Lower lobe of right lung (tissue), 2 donors: ENCODE data around the gene AFAP1. TPM values are rescaled to one million over a fixed set of nuclear protein-coding genes. Genes with fewer than 3 reads are reported as not detected.

Source experiments
- ATAC-seq, 2 donors: fragments of 200-7000 bp; cut with Tn5 transposase; one replicate each; pipeline ENCODE4 v1.9.1; 2020 to 2022; ENCODE audit warnings: mild to moderate bottlenecking in 2 of 2, moderate library complexity in 2 of 2
- DNase-seq: peaks from one replicate; pipeline ENCODE4 v3.0.0-alpha.2; 2020
- H3K27ac ChIP-seq: fragments of 200-600 bp; one replicate; pipeline ENCODE4 v1.8.0; 2022
- H3K27me3 ChIP-seq: fragments of 200-600 bp; one replicate; pipeline ENCODE4 v1.8.0; 2022; ENCODE audit warnings: low read depth
- H3K36me3 ChIP-seq: fragments of 200-600 bp; one replicate; pipeline ENCODE4 v1.8.0; 2022; ENCODE audit warnings: mild to moderate bottlenecking
- H3K4me1 ChIP-seq: fragments of 200-600 bp; one replicate; pipeline ENCODE4 v1.8.0; 2022
- H3K4me3 ChIP-seq: fragments of 200-600 bp; one replicate; pipeline ENCODE4 v1.8.0; 2022; ENCODE audit warnings: mild to moderate bottlenecking
- H3K9me3 ChIP-seq: fragments of 200-600 bp; one replicate; pipeline ENCODE4 v1.8.0; 2022
- intact Hi-C: fragments of 100-400 bp; cut with DNase I; formaldehyde crosslinking; loops from one replicate; pipeline ENCODE4 v1.11.0; 2022
- total RNA-seq: library from RNA; stranded (reverse); fragmentation: NEBNext Ultra II Directional; extraction: Animal tissue kit (Norgen Biotek cat#: 25700); gene quantifications from one replicate; pipeline ENCODE4 v1.2.1, GENCODE V29; 2021
- TF ChIP-seq, protein P1 (sequence below): fragments of 200-600 bp; IDR thresholded peaks from one replicate; pipeline ENCODE4 v1.8.0; 2022; ENCODE audit warnings: antibody characterized with exemption, mild to moderate bottlenecking
- donor health status: DM: no; HTN: yes; CAD: no; lungs with severe emphysema.

Gene AFAP1
- total RNA-seq, 1 donor from 2014 or later, result 21.0 TPM

DNA sequence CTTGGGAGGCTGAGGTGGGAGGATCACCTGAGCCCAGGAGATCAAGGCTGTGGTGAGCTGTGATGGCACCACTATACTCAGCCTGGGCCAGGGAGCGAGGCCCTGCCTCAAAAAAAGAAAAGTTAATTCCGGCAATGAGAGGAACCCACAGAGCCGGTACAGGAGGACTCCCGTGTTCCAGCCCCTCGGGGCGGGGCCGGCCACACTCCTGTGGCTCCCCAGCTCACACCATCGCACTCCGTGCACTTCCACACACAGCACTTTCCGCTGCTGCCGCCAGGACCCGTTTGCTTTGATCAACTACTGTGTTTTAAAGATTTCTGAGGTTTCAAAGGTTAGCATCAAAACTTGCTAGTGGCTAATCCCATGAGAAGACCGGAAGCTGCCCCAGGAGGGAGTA lies 171.7 kb downstream of the AFAP1 start:
- Histone ChIP-seq H3K4me3 (no peak overlapping the region), H3K9me3 (no peaks in the 10 kb centered on the region), H3K36me3 (peaks cover 73% of the 10 kb centered on the region), H3K4me1 (no peaks in the 10 kb centered on the region), H3K27me3 (no peaks in the 10 kb centered on the region), H3K27ac (no peak overlapping the region)
- intact Hi-C loops, result no loop called here
- DNase-seq (no peak), ATAC-seq (no peak)
- TF ChIP-seq, protein P1, sequence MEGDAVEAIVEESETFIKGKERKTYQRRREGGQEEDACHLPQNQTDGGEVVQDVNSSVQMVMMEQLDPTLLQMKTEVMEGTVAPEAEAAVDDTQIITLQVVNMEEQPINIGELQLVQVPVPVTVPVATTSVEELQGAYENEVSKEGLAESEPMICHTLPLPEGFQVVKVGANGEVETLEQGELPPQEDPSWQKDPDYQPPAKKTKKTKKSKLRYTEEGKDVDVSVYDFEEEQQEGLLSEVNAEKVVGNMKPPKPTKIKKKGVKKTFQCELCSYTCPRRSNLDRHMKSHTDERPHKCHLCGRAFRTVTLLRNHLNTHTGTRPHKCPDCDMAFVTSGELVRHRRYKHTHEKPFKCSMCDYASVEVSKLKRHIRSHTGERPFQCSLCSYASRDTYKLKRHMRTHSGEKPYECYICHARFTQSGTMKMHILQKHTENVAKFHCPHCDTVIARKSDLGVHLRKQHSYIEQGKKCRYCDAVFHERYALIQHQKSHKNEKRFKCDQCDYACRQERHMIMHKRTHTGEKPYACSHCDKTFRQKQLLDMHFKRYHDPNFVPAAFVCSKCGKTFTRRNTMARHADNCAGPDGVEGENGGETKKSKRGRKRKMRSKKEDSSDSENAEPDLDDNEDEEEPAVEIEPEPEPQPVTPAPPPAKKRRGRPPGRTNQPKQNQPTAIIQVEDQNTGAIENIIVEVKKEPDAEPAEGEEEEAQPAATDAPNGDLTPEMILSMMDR, result no peak

DNA sequence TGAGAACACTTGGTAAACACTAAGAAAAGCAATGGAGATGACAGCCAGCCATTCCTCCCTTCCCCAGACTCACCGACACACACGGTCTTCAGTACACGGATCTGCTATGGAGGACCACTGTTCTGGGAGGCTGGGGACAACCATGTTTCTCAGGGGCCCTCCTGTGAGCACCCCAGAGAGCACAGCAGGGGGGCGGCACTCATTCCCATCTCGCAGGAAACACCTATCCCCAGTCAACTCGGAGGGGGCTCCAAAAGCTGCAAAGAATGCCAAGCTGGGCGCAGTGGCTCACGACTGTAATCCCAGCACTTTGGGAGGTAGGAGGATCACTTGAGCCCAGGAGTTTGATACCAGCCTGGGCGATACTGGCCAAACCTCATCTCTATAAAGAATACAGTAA lies 172.1 kb downstream of the AFAP1 start:
- Histone ChIP-seq H3K4me1 (no peaks in the 10 kb centered on the region), H3K27ac (no peak overlapping the region), H3K4me3 (no peak overlapping the region), H3K9me3 (no peaks in the 10 kb centered on the region), H3K27me3 (no peaks in the 10 kb centered on the region), H3K36me3 (peaks cover 73% of the 10 kb centered on the region)
- no peak for ATAC-seq
- intact Hi-C loops, result no loop called here
- peak; percentile 14 for DNase-seq
- TF ChIP-seq, protein P1, result no peak

DNA sequence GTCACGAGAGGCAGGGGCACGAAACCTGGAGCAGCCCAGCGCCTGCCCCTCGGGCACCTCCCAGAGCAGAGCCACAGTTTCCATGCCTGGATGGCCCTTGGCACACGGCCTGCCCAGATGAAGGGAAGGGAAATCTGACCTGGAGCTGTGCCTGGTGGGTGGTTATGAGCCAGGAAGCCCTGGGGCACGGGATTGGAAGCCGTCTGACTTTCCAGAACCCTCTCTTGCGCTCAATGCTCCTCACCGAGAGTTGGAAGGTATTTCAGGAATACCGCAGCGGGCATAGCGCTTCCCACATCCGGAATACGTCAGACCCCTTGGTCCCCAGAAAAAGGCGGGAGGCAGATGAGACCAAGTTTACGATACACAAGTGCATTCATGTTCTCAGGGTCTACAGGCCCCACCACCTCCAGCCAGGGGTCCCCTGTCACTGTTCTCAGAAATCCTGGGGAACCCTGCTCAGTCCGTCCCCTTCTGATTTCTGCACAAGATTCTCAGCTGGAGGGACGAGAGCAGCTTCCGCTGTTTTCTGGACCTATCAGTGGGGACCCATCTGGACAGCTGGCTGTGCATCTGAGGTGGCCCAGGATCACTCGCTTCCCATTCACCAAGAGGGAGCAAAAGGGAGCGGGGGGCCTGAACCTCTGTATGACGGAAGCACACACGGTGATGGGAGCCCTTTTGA lies 172.9 kb downstream of the AFAP1 start:
- H3K27me3 ChIP-seq, result no peaks in the 10 kb centered on the region
- peaks cover 72% of the 10 kb centered on the region for H3K36me3 ChIP-seq
- no peak overlapping the region for H3K27ac ChIP-seq
- TF ChIP-seq, protein P1, result no peak
- ATAC-seq, result no peak
- DNase-seq, result peak; percentile 29
- H3K4me1 ChIP-seq, result no peaks in the 10 kb centered on the region
- intact Hi-C loops, result no loop called here
- no peak overlapping the region for H3K4me3 ChIP-seq
- no peaks in the 10 kb centered on the region for H3K9me3 ChIP-seq

DNA sequence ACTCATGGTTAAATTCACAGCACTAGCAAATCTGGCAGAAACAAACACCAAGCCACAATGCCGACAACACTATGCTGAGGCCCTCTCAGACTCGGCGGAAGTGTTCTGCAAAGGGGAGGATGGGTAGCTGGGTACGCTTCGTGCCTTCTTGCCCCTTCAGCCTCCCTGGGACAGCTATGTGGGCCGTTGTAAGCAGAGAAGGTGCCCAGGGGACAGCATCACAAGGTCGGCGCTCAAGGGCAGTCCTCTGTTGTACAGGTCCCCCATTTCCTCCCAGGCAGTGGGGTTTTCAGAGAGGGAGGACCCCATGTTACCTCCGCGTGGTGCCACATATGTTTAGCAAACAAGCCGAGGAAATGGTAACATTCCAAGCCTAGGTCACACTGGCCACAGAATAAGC lies 173.6 kb downstream of the AFAP1 start:
- Histone ChIP-seq H3K4me3 (no peak overlapping the region), H3K27me3 (no peaks in the 10 kb centered on the region), H3K27ac (no peak overlapping the region), H3K36me3 (peaks cover 74% of the 10 kb centered on the region), H3K9me3 (no peaks in the 10 kb centered on the region), H3K4me1 (no peaks in the 10 kb centered on the region)
- ATAC-seq (no peak), DNase-seq (peak; percentile 20)
- intact Hi-C loops, result no loop called here
- TF ChIP-seq, protein P1, result no peak

DNA sequence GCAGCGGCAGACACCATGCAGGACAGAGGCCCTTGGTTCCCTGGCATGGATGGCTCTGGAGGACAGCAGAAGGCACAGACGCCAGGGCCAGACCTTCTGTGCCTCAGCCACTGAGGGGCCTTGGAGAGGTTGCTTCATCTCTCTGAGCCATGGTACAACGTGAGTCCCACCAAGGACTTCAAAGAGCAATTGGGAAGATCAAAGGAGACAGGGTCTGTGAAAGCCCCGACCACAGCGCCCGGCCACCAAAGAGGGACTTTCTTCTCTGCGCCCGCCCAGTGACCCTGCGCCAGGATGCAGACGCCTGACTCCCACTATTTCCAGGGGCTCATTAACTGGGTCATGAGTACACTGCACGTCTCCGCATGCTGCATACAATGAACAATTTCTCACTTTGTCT lies 174.0 kb downstream of the AFAP1 start:
- H3K36me3 ChIP-seq, result peaks cover 77% of the 10 kb centered on the region
- no peaks in the 10 kb centered on the region for H3K27me3 ChIP-seq
- H3K9me3 ChIP-seq, result no peaks in the 10 kb centered on the region
- H3K4me1 ChIP-seq, result no peaks in the 10 kb centered on the region
- TF ChIP-seq, protein P1, result no peak
- no peak overlapping the region for H3K4me3 ChIP-seq
- H3K27ac ChIP-seq, result no peak overlapping the region
- DNase-seq (no peak), ATAC-seq (no peak)
- intact Hi-C loops, result no loop called here
